ENCODE measurements around the gene AQP6.

The AQP6 gene

DNA sequence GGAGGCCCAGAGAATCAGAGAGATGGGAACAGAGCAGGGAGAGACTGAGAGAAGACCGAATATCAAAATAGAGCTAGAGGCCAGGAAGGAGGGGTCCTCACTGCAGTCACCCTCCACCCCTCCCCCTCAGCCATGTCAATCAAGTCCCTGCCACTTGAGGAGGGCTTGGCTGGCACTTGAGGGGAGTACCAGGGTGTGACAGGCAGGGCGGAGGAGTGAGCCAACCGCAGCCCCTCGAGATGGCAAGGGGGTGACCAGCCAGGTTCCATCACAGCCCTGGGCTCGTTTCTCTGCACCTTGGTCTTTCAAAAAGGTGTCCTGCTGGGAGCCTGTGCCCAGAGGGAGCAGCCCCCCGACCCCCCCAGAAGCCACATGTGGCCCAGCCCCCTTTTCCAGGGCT lies 6.9 kb upstream of the AQP6 start:
- Histone ChIP-seq H3K27ac (ENCODE audit: insufficient read depth in 1 of 2, low read depth in 1 of 2, low read length in 2 of 2, poor library complexity in 1 of 2, severe bottlenecking in 2 of 2) (no peak overlapping the region), H3K36me3 (ENCODE audit: control insufficient read depth in 4 of 4, insufficient read depth in 4 of 4, low read length in 3 of 4) (no peaks in the 10 kb centered on the region), H3K27me3 (replicated peaks in 2 of 5; ENCODE audit: control insufficient read depth in 4 of 5, insufficient read depth in 5 of 5, low read length in 4 of 5) (peaks cover 0 to 62% (median 17%) of the 10 kb centered on the region in 5 experiments), H3K4me1 (ENCODE audit: control extremely low read depth in 1 of 4, control insufficient read depth in 4 of 4, insufficient read depth in 4 of 4, low read length in 3 of 4) (peaks cover 0 to 41% (median 34%) of the 10 kb centered on the region in 4 experiments), H3K4me3 (ENCODE audit: control insufficient read depth in 1 of 7, extremely low read depth in 1 of 7, insufficient read depth in 4 of 7, low read depth in 2 of 7, low read length in 6 of 7) (no peak overlapping the region), H3K9me3 (ENCODE audit: control extremely low read depth in 1 of 5, control insufficient read depth in 4 of 5, insufficient read depth in 2 of 5, low read depth in 1 of 5, low read length in 4 of 5) (no peaks in the 10 kb centered on the region)
- ChIA-PET CTCF (interaction anchor here (0.8 to 12.6 kb wide), 24 partner anchors 7 to 199 kb away, joined by 3 to 209 read pairs (median 17); partner anchors contain the start of genes COX14 and RACGAP1), POLR2A (no interaction called here)
- 67% methylated on average over 5 of the region's 6 CpGs for WGBS (ENCODE audit: insufficient coverage)
- no peak for DNase-seq

DNA sequence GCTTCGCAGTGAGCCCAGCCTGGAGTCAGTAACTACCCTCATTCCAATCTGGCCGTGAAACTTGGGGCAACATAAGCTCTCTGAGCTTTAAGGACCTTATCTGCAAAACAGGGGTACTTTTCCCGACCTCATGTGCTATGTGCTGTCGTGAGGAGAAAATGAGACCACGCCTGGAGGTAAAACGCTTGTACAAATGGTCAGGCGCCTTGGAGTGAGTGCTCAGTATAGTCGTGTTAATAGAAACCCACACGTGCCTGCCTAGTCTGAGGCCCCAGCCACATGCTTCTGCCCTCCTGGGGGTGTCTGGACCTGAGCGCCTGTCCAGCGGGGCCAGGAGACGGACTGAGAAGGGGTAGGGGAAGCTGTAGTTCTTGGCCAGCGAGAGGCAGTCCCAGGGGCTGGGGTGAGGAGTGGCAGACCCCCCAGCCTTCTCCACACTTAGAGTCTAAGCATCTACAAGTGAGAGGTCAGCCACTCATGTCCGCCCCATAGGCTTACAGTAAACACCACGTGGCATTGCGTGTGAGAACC lies 6.2 kb upstream of the AQP6 start:
- Histone ChIP-seq H3K27me3 (replicated peaks in 2 of 5; ENCODE audit: control insufficient read depth in 4 of 5, insufficient read depth in 5 of 5, low read length in 4 of 5) (peaks cover 0 to 54% (median 17%) of the 10 kb centered on the region in 5 experiments), H3K4me3 (ENCODE audit: control insufficient read depth in 1 of 7, extremely low read depth in 1 of 7, insufficient read depth in 4 of 7, low read depth in 2 of 7, low read length in 6 of 7) (no peak overlapping the region), H3K36me3 (ENCODE audit: control insufficient read depth in 4 of 4, insufficient read depth in 4 of 4, low read length in 3 of 4) (no peaks in the 10 kb centered on the region), H3K4me1 (ENCODE audit: control extremely low read depth in 1 of 4, control insufficient read depth in 4 of 4, insufficient read depth in 4 of 4, low read length in 3 of 4) (peaks cover 0 to 34% (median 29%) of the 10 kb centered on the region in 4 experiments), H3K27ac (ENCODE audit: insufficient read depth in 1 of 2, low read depth in 1 of 2, low read length in 2 of 2, poor library complexity in 1 of 2, severe bottlenecking in 2 of 2) (no peak overlapping the region), H3K9me3 (ENCODE audit: control extremely low read depth in 1 of 5, control insufficient read depth in 4 of 5, insufficient read depth in 2 of 5, low read depth in 1 of 5, low read length in 4 of 5) (no peaks in the 10 kb centered on the region)
- CTCF ChIA-PET = interaction anchor here (0.8 to 12.6 kb wide), 29 partner anchors 8 to 199 kb away, joined by 3 to 209 read pairs (median 12); partner anchors contain the start of genes AQP2, COX14 and RACGAP1
- DNase-seq = no peak
- WGBS (ENCODE audit: insufficient coverage) = 29% methylated on average over 14 of the region's 16 CpGs
- POLR2A ChIA-PET = interaction anchor here (1.1 to 1.3 kb wide), 2 partner anchors 14 to 100 kb away, joined by 3 to 4 read pairs; no protein-coding TSS in a partner anchor

DNA sequence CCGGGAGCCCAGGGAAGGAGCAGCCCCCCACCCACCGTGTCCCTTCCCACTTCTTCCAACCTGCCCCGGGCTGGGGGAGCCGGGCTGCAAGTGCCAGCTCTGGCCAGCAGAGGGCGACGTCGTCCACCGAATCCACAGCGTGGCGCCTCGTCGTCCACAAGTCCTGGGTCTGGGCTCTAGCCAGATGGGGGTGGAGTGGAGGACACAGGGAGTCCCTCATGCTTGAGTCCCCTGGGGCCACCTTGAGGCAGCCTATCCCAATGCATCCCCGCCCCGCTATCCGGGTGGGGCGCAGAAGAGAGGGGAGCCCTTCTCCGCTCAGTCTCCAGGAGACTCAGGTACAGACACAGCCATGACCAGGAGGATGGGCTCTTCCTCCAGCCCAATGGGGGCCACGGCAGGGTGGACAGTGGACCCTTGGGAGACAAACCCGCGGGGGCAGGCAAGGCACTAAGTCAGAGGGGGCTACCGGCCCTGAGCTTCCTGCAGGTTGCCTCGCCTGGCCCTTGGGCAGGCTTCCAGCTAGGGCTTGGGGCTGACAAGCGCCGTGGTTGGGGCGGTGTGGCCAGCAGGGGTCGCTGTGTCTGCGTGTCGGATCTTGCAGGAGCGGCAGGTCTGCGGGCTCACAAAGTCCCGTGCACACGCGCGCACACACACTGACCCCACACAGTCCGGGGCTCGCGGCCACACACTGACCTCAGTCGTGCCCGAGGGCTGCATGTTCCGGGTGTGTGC lies 5.5 kb upstream of the AQP6 start:
- peak; percentile 85 to 92 (median 90) for DNase-seq
- Histone ChIP-seq H3K9me3 (ENCODE audit: control extremely low read depth in 1 of 5, control insufficient read depth in 4 of 5, insufficient read depth in 2 of 5, low read depth in 1 of 5, low read length in 4 of 5) (no peaks in the 10 kb centered on the region), H3K27ac (ENCODE audit: insufficient read depth in 1 of 2, low read depth in 1 of 2, low read length in 2 of 2, poor library complexity in 1 of 2, severe bottlenecking in 2 of 2) (no peak overlapping the region), H3K4me3 (ENCODE audit: control insufficient read depth in 1 of 7, extremely low read depth in 1 of 7, insufficient read depth in 4 of 7, low read depth in 2 of 7, low read length in 6 of 7) (peak overlapping the region in 6 of 7 experiments; percentile 33 to 72 (median 56)), H3K27me3 (replicated peaks in 2 of 5; ENCODE audit: control insufficient read depth in 4 of 5, insufficient read depth in 5 of 5, low read length in 4 of 5) (peaks cover 0 to 50% (median 17%) of the 10 kb centered on the region in 5 experiments), H3K4me1 (ENCODE audit: control extremely low read depth in 1 of 4, control insufficient read depth in 4 of 4, insufficient read depth in 4 of 4, low read length in 3 of 4) (peaks cover 0 to 32% (median 28%) of the 10 kb centered on the region in 4 experiments), H3K36me3 (ENCODE audit: control insufficient read depth in 4 of 4, insufficient read depth in 4 of 4, low read length in 3 of 4) (no peaks in the 10 kb centered on the region)
- WGBS (ENCODE audit: insufficient coverage) = under 1% methylated on average over 28 of the region's 40 CpGs
- ChIA-PET POLR2A (interaction anchor here (0.6 to 1.3 kb wide), 3 partner anchors 13 to 99 kb away, joined by 3 to 4 read pairs (median 3); no protein-coding TSS in a partner anchor), CTCF (interaction anchor here (0.6 to 12.6 kb wide), 35 partner anchors 9 to 284 kb away, joined by 3 to 209 read pairs (median 11); partner anchors contain the start of genes AQP2 and RACGAP1)

DNA sequence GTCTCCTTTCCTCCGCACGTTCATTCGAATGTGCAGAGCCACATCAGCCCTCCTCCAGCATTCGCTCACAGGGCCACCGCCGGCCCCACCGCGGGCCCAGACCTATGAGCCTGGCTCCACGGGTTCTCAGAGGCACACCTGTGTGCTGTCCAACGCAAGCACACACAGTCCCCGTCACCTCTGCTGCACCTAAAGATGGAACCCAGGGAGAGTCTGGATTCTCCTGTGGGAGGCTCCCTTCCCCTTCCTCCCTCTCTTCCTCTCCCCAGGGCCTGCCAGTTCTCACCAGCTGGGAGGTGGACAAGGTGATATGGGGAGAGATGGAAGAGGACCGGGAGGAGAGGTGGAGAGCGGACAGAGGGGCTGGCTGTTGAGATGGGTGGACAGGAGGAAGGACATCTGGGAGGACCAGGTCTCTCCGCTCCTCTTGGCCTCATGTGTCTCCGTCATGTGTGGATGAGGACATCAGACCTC lies 4.9 kb upstream of the AQP6 start:
- Histone ChIP-seq H3K9me3 (ENCODE audit: control extremely low read depth in 1 of 5, control insufficient read depth in 4 of 5, insufficient read depth in 2 of 5, low read depth in 1 of 5, low read length in 4 of 5) (no peaks in the 10 kb centered on the region), H3K4me3 (ENCODE audit: control insufficient read depth in 1 of 7, extremely low read depth in 1 of 7, insufficient read depth in 4 of 7, low read depth in 2 of 7, low read length in 6 of 7) (peak overlapping the region in 6 of 7 experiments; percentile 30 to 72 (median 56)), H3K27me3 (replicated peaks in 2 of 5; ENCODE audit: control insufficient read depth in 4 of 5, insufficient read depth in 5 of 5, low read length in 4 of 5) (peaks cover 0 to 44% (median 17%) of the 10 kb centered on the region in 5 experiments), H3K4me1 (ENCODE audit: control extremely low read depth in 1 of 4, control insufficient read depth in 4 of 4, insufficient read depth in 4 of 4, low read length in 3 of 4) (peaks cover 0 to 32% (median 28%) of the 10 kb centered on the region in 4 experiments), H3K27ac (ENCODE audit: insufficient read depth in 1 of 2, low read depth in 1 of 2, low read length in 2 of 2, poor library complexity in 1 of 2, severe bottlenecking in 2 of 2) (no peak overlapping the region), H3K36me3 (ENCODE audit: control insufficient read depth in 4 of 4, insufficient read depth in 4 of 4, low read length in 3 of 4) (no peaks in the 10 kb centered on the region)
- ChIA-PET CTCF (interaction anchor here (0.6 to 12.6 kb wide), 33 partner anchors 8 to 285 kb away, joined by 3 to 209 read pairs (median 11); partner anchors contain the start of gene AQP2), POLR2A (interaction anchor here (0.6 to 1.3 kb wide), 4 partner anchors 12 to 98 kb away, joined by 3 to 4 read pairs (median 3); no protein-coding TSS in a partner anchor)
- DNase-seq = no peak
- 30% methylated on average over 11 of the region's 15 CpGs for WGBS (ENCODE audit: insufficient coverage)

- DNase-seq = no peak
- Histone ChIP-seq H3K9me3 (ENCODE audit: control extremely low read depth in 1 of 5, control insufficient read depth in 4 of 5, insufficient read depth in 2 of 5, low read depth in 1 of 5, low read length in 4 of 5) (no peaks in the 10 kb centered on the region), H3K27ac (ENCODE audit: insufficient read depth in 1 of 2, low read depth in 1 of 2, low read length in 2 of 2, poor library complexity in 1 of 2, severe bottlenecking in 2 of 2) (no peak overlapping the region), H3K4me1 (ENCODE audit: control extremely low read depth in 1 of 4, control insufficient read depth in 4 of 4, insufficient read depth in 4 of 4, low read length in 3 of 4) (peaks cover 0 to 32% (median 28%) of the 10 kb centered on the region in 4 experiments), H3K27me3 (replicated peaks in 2 of 5; ENCODE audit: control insufficient read depth in 4 of 5, insufficient read depth in 5 of 5, low read length in 4 of 5) (peaks cover 0 to 37% (median 14%) of the 10 kb centered on the region in 5 experiments), H3K4me3 (ENCODE audit: control insufficient read depth in 1 of 7, extremely low read depth in 1 of 7, insufficient read depth in 4 of 7, low read depth in 2 of 7, low read length in 6 of 7) (no peak overlapping the region), H3K36me3 (ENCODE audit: control insufficient read depth in 4 of 4, insufficient read depth in 4 of 4, low read length in 3 of 4) (no peaks in the 10 kb centered on the region)
- ChIA-PET POLR2A (interaction anchor here (0.7 kb wide), 1 partner anchor 96 kb away, joined by 3 read pairs; no protein-coding TSS in a partner anchor), CTCF (interaction anchor here (0.8 to 12.6 kb wide), 19 partner anchors 8 to 107 kb away, joined by 3 to 209 read pairs (median 29); partner anchors contain the start of gene AQP2)
- 92% methylated on average over 5 of the region's 6 CpGs for WGBS (ENCODE audit: insufficient coverage)
Measured at GRCh38 chr12:49968471-49968870, 4.3 kb upstream of the AQP6 start.

GRCh38 chr12:49969027-49969426 lies 3.7 kb upstream of the AQP6 start:
- H3K27me3 ChIP-seq (replicated peaks in 2 of 5; ENCODE audit: control insufficient read depth in 4 of 5, insufficient read depth in 5 of 5, low read length in 4 of 5) = peaks cover 0 to 32% (median 11%) of the 10 kb centered on the region in 5 experiments
- peaks cover 0 to 32% (median 28%) of the 10 kb centered on the region in 4 experiments for H3K4me1 ChIP-seq (ENCODE audit: control extremely low read depth in 1 of 4, control insufficient read depth in 4 of 4, insufficient read depth in 4 of 4, low read length in 3 of 4)
- no peak overlapping the region for H3K4me3 ChIP-seq (ENCODE audit: control insufficient read depth in 1 of 7, extremely low read depth in 1 of 7, insufficient read depth in 4 of 7, low read depth in 2 of 7, low read length in 6 of 7)
- 78% methylated on average over 3 of the region's 5 CpGs for WGBS (ENCODE audit: insufficient coverage)
- DNase-seq = no peak
- H3K27ac ChIP-seq (ENCODE audit: insufficient read depth in 1 of 2, low read depth in 1 of 2, low read length in 2 of 2, poor library complexity in 1 of 2, severe bottlenecking in 2 of 2) = no peak overlapping the region
- ChIA-PET POLR2A (no interaction called here), CTCF (interaction anchor here (0.8 to 12.6 kb wide), 16 partner anchors 11 to 106 kb away, joined by 3 to 209 read pairs (median 30); partner anchors contain the start of gene RACGAP1)
- no peaks in the 10 kb centered on the region for H3K9me3 ChIP-seq (ENCODE audit: control extremely low read depth in 1 of 5, control insufficient read depth in 4 of 5, insufficient read depth in 2 of 5, low read depth in 1 of 5, low read length in 4 of 5)
- no peaks in the 10 kb centered on the region for H3K36me3 ChIP-seq (ENCODE audit: control insufficient read depth in 4 of 4, insufficient read depth in 4 of 4, low read length in 3 of 4)
